GM19468 (cell line): Measurements from ENCODE around the gene WDR5.

Experiments used
- ATAC-seq: cut with Tn5 transposase; IDR thresholded peaks from one replicate; pipeline ENCODE4 v1.9.1; 2021; ENCODE audit warnings: mild to moderate bottlenecking, moderate library complexity, moderate number of reproducible peaks; ENCODE audit not compliant: unreplicated experiment; ENCODE audit errors: extremely low read depth

WDR5 gene

DNA sequence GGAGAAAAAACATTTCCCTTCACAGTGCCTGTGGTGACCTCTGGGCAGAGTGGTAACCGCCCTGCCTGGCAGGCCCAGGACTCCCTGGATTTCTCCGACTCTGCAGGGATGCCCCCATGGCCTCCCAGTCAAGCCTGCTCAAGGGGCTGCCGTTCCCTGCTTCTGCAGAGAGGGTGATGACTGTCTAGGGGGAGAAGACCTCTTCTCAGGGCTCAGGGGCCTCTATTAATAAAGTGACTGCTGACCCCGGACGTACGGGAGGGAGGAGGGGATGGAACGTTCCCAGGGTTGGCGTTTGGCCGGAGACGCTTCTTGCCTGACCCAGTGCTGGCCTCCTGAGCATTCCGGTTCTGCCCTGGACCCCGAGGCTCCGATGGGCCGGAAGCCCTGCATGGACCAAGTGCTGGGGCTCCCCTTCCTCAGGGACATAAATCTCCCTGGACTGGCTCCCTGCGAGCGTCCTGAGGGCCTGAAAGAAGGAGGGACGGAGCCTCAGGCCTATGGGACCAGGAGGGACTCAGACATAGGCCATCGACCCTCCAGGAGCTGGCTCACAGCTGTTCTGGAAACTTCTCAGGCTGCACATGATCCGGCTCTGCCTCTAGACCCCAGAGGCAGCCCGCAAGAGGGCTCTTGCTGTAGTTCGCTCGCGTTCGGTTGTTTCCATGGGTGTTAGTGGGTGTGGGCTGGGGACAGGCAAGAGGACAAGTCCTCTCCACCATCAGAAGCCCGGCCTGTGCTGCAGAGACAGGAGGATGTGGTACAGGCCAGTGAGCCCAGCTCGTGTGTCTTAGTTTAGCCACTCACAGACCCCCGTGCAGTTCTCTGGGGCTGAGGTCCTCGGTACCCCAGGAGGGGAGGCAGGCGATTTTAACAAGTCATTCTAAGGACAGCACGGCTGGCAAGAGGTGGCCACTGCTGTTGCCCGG, 36.6 kb downstream of the WDR5 start:
- no peak for ATAC-seq

- no peak for ATAC-seq
Observed at GRCh38 chr9:134173127-134174072, 37.5 kb downstream of the WDR5 start.

DNA sequence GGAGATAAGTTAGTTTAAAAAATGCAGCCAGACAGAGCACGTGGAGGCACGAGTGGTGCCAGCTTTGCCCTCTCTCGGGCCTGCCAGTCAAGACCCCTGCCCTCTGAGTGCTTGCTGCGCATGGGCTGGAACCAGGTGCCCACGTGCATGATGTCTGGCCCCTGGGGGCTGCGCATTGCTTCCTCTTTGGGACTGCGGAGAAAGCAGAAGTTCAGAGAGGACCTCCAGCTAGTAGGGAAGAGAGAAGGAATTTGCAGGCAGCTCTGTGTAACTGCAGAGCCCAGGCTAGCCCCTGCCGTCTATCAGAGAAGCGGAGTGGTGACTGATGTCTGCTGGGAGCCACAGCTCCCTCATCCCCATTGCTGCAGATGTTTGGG, 38.2 kb downstream of the WDR5 start:
- no peak for ATAC-seq

- ATAC-seq: no peak
Observed at GRCh38 chr9:134174526-134175290, 38.8 kb downstream of the WDR5 start.

DNA sequence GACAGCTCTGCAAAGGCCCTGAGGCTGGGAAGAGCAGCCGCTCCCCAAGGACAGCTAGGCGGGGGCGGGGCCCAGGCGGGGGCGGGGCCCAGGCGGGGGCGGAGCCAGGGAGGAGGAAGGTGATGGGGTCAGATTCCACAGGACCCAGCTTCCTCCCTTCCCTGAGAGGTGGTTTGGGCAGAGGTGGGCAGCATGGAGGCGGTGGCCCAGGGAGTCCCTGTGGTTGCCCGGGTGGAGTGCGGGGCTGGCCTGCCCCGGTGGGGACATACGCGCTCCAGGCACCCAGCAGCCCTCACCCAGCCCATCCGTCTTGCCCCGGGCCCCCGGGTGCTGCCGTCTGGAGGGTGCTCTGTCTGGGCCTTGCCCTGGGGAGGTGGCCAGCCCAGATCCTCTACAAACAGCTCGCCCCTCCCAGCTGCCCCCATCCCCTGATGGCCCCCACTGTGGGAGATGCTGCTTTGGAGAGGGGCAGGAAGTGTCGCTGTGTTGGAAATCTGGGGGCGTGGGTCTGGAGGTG, 39.5 kb downstream of the WDR5 start:
- no peak for ATAC-seq

DNA sequence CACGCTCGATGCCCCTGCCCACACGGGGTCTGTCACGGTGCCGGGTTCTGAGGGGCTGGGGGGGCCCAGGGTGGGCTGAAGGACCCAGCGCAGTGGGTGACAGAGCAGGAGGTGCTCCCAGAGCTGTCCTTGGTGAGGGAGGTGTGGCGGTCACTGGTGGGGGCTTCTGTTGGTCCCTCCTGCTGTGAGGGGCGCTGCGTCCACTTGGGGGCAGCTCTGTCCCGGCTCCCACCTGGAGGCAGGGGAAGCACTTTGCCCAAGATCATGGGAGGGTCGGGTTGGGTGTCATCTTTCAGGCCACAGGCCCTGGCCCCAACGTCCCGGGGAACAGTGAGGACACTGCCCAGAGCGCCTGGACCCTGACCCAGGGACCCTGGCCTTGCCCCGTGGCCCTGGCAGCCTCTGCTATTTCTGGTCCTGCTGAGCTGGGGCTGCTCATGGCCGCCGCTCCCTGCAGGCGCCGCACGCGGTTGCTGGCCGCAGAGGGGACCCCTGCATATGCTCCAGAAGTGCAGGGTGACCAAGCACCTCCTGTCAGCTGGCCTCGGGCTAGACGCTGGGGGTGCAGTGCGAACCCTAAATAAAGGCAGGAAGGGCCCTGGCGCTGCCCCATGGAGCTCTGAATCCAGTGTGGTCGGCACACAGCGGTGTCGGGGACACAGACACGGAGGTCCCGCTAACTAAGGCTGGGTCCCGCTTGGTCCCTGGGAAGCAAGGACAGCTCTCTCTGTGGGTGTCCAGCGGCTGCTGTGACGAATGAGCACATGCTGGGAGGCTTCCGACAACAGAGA, 40.1 kb downstream of the WDR5 start:
- ATAC-seq: no peak

DNA sequence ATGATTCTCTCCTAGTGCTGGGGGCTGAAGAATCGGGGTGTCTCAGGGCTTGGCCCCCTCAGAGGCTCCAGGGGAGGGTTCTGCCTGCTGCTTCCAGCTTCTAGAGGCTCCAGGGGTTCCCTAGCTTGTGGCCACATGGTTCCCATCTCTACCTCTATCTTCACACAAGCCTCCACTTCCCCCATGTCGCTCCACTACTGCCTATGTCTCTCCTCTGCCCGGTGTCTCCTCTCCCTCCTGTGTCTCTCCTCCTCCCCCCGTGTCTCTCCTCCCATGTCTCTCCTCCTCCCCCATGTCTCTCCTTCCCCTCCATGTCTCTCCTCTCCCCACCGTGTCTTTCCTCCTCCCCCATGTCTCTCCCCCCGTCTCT, 40.7 kb downstream of the WDR5 start:
- no peak for ATAC-seq

DNA sequence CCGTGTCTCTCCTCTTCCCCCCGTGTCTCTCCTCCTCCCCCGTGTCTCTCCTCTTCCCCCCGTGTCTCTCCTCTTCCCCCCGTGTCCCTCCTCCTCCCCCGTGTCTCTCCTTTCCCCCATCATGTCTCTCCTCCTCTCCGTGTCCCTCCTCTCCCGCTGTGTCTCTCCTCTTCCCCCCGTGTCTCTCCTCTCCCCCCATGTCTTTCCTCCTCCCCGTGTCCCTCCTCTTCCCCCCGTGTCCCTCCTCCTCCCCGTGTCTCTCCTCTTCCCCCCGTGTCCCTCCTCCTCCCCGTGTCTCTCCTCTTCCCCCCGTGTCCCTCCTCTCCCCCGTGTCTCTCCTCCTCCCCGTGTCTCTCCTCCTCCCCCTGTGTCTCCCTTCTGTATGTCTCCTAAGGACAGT, 41.3 kb downstream of the WDR5 start:
- ATAC-seq: no peak

DNA sequence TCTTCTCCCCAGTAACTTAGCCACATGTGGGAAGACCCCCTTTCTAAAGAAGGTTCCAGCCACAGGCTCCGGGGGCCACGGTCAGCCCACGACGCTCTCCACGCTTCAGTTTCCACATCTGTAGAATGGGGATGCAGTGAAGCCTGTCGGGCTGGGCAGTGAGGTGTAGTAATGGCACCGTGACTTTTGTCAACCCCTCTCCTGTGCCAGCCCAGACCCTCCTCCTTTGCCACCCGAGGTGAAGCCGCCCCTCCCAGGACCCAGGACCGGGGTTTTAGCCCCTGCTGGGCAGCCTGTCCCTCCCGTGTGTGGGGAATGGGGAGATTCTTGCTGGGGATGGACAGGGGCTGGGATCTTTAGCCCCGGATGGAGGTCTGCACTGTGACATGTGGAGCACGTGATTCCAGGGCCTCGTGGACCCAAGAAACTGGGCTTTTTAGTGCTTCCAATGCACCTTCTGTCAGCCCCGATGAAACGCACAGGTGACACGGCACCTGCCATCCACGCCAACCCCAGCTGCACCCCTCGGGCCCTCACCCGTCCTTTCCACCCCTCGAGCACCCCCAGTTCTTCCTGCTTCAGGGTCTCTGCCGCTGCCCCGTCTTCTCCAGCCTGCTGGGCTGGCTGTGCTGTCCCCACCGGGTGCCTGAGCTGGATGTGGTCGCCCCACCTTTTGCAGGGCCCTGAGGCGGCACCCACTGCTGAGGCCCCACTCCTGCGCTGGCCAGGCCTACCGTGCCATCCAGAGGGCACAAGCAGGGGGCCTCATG, 41.9 kb downstream of the WDR5 start:
- ATAC-seq: no peak

- ATAC-seq: no peak
Observed at GRCh38 chr9:134178394-134178767, 42.5 kb downstream of the WDR5 start.

DNA sequence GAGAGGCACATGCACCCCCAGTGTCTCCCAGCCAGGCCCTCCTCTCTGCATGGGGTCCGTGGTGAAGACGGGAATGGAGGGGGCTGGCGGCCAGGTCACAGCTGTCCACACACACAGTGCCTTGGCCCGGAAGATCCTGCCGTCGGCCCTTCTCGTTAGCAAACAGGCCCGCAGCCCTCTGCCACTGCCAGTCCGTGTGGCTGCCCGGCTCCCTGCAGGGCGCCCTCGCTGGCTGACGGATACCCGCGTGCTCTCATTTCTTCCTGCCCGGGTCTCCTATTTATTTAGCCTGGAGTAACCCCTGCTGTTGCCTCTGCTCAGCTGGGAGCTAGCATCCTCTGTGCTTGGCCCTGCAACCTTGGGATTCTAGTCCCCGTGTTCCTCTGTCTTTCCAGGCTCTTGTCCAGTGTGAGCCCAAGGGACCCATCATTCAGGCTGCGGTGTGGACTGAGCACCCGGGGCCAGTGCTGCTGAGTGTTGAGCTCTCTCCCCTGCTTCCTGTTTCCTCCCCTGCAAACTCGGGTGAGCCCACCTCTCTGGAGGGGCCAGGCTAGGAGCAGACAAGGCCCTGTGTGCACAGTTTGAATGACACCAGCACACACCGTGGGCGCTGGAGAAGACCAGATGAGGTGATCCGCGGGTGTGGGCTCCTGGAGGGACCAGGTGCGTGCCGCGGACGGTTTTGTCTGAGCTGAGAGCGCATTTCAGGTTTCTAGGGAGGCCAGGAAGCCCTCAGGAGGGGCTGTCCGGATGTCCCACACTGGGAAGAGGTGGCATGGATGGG, 43.1 kb downstream of the WDR5 start:
- ATAC-seq: no peak

DNA sequence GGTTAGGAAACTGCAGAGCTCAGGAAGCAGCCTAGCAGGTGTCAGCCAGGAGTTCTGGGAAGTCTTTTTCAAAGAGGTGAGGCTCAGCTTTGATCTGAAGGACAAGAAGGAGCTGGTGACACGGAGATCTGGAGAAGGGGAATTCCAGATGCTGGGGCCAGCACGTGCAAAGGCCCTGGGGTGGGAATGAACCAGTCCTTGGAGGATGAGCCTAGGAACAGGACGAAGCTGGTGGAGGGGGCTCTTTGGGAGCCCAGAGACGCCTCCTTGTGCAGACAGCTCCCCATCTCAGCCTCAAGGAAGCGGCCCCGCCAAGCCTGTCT, 43.7 kb downstream of the WDR5 start:
- no peak for ATAC-seq

DNA sequence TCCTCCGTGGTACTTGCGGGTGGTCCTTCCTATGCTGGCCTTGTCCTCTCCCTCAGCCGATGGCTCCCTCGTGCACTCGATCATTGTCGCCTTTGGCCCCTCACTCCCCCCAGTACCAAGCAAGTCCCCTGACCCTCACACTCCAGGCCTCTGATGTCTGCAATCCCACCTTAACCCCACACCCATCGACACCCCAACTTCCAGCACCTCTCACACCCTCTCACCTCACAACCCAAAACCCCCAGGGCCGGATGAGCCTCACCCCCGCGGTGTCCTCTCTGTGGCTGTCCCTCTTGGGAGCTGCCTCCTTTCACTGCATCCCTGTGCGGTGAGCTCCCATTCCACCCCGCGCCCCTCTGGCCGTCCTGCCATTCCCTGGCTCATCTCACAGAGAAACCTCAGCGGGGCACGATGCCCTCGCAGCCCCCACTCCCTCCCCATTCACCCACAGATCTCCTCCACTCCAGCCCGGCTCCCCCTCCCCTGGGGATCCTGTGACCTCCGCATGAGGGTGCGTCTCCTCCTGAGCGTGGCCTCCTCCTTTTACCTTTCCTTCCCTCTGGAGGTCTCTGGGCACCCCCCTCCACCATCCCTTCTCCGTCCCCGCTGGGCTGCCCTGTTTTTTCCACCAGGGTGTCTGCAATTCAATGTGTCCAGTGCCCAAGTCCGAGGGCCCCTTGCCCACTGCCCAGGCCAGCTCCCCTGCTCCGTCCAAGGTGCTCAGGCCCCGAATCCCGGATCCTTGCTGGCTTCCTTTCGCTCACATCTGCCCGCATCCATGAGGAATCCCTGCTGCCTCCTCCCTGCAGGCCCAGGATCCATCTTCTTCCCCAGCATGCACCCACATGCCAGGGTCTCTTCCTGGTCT, 44.3 kb downstream of the WDR5 start:
- ATAC-seq: no peak

DNA sequence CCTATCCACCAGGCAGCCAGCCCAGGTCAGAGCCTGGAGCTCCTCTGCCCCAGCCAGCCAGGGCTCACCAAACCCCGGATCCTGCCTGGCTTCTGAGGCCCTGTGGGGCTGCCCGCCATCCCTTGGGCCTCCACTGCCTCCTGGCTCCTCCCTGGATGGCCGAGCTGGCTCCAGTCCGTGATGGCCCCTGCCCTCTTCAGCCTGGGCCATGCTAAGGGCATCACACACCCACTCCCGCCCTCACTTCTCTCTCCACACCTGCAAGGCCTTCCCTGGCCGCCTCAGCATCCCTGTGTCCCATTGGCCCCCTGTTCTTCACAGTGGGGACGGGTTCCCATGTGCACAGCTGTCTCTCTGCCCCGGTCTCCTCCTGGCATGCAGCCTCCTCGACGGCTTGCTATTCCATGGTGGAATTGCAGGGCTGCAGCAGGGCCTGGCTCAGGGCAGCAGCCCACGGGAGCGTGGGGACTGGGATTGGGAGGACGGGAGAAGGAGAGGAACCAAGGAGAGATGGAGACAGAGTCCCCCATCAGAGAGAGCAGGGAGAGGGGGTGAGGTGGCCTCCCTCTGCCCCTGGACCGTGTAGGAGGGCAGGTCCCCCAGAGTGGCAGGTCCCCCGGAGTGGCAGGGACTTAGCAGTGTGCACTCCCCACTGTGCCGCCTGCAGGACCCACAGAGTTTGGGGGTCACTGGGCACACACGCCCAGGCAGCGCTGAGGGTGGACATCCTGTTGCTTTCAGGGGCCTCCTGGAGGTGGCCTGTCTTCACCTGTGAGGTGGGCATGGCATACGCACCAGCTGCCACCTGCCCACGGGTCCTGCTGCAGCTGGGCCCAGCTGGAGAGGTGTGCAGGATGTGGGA, 45.1 kb downstream of the WDR5 start:
- ATAC-seq: no peak

DNA sequence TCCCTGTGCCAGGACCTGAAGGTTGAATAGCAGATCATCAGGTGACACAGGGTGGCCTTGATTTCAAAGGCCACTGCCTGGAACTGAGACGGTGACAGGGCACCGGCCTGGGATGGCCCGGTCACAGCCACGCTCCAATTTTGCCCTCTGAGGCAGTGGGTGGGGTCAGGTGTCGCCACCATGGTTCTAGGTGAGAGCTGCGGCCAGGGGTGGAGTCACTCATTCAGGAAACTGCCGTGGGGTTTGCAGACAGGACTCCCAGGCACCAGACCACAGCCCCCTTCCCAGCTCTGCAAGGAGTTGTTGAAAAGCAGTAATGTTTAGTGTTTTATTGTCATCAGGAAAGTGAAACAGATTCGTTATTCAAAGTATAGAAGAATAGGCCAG, 45.8 kb downstream of the WDR5 start:
- ATAC-seq: no peak

GRCh38 chr9:134182554-134183085, 46.7 kb downstream of the WDR5 start:
- ATAC-seq: no peak
